A673 (cell line): ENCODE measurements around the gene TXNDC15.

Experiments
- EZH2 ChIP-seq: fragments of 200-600 bp; sonication (generic); IDR thresholded peaks from 2 replicates; pipeline ENCODE4 v1.6.1; 2017; ENCODE audit warnings: borderline replicate concordance, low read depth, mild to moderate bottlenecking, mixed read lengths, antibody characterized with exemption, low read length; ENCODE audit not compliant: poor library complexity, severe bottlenecking
- TF ChIP-seq, protein P1 (sequence below): fragments of 300-800, 200-600 bp; sonication (generic); conservative IDR thresholded peaks from 2 replicates; pipeline ENCODE4 v1.5.1; 2017; ENCODE audit warnings: low read depth, mild to moderate bottlenecking, antibody characterized with exemption, low read length, moderate library complexity, mixed read lengths

DNA sequence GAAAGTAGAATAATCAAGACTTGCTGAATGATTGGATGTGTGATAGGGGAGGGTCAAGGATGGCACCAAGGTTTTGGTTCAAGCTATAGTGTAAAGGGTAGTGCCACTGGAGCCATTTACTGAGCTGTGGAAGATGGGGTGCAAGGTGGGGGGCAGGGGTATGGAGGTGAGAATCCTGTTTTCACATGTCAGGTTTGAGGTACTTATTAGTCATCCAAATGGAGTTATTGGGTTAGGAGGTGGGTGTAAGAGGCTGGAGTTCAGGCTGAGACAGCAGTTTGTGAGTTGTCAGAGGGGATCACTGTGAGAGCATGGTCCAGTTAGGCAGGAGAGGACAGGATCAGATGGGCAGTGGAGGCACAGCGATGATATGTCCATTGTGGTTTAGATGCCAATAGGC lies 39.6 kb downstream of the TXNDC15 start:
- TF ChIP-seq, protein P1, sequence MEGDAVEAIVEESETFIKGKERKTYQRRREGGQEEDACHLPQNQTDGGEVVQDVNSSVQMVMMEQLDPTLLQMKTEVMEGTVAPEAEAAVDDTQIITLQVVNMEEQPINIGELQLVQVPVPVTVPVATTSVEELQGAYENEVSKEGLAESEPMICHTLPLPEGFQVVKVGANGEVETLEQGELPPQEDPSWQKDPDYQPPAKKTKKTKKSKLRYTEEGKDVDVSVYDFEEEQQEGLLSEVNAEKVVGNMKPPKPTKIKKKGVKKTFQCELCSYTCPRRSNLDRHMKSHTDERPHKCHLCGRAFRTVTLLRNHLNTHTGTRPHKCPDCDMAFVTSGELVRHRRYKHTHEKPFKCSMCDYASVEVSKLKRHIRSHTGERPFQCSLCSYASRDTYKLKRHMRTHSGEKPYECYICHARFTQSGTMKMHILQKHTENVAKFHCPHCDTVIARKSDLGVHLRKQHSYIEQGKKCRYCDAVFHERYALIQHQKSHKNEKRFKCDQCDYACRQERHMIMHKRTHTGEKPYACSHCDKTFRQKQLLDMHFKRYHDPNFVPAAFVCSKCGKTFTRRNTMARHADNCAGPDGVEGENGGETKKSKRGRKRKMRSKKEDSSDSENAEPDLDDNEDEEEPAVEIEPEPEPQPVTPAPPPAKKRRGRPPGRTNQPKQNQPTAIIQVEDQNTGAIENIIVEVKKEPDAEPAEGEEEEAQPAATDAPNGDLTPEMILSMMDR: no peak
- no peak for TF ChIP-seq EZH2
